ENCODE measurements around the gene RCOR1. TPM values are rescaled to one million over a fixed set of nuclear protein-coding genes. Genes with fewer than 3 reads are reported as not detected.

Gene RCOR1
- total and polyA plus RNA-seq, 10 donors: 3.7 to 30.6 (median 21.1) TPM

DNA sequence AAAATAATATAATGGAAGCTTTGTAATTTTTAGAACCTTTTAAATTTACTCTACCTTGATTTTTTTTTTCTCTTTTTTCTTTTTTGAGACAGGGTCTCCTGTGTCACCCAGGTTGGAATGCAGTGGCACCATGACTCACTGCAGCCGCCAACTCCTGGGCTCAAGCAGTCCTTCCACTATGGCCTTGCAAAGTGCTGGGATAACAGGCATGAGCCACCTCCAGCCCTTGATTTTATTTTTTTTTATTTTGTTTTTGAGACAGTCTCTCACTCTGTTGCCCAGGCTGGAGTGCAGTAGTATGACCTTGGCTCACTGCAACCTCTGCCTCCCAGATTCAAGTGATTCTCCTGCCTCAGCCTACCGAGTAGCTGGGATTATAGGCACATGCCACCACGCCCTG, 119.5 kb downstream of the RCOR1 start:
- no peaks in the 10 kb centered on the region for H3K4me1 ChIP-seq
- 85 to 94% (median 92%) methylated on average over 3 of the region's 3 CpGs for WGBS, 5 donors
- H3K27ac ChIP-seq: no peak overlapping the region
- intact Hi-C loops (cut with DNase I; ENCODE audit: low total_unique reads): no loop called here
- H3K9me3 ChIP-seq: no peaks in the 10 kb centered on the region
- H3K27me3 ChIP-seq (replicated peaks in 1 of 7): no peaks in the 10 kb centered on the region
- TF ChIP-seq, protein P1, sequence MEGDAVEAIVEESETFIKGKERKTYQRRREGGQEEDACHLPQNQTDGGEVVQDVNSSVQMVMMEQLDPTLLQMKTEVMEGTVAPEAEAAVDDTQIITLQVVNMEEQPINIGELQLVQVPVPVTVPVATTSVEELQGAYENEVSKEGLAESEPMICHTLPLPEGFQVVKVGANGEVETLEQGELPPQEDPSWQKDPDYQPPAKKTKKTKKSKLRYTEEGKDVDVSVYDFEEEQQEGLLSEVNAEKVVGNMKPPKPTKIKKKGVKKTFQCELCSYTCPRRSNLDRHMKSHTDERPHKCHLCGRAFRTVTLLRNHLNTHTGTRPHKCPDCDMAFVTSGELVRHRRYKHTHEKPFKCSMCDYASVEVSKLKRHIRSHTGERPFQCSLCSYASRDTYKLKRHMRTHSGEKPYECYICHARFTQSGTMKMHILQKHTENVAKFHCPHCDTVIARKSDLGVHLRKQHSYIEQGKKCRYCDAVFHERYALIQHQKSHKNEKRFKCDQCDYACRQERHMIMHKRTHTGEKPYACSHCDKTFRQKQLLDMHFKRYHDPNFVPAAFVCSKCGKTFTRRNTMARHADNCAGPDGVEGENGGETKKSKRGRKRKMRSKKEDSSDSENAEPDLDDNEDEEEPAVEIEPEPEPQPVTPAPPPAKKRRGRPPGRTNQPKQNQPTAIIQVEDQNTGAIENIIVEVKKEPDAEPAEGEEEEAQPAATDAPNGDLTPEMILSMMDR (IDR thresholded peaks at IDR 0.05 in 8 of 11, conservative IDR thresholded peaks at IDR 0.05 in 3 of 11): no peak
- no peak for TF ChIP-seq POLR2AphosphoS5 (IDR thresholded peaks at IDR 0.05)
- no peak for TF ChIP-seq POLR2A (IDR thresholded peaks at IDR 0.05)
- no peak overlapping the region for H3K4me3 ChIP-seq
- DNase-seq: no peak
- peaks cover 0 to 91% (median 18%) of the 10 kb centered on the region in 6 donors for H3K36me3 ChIP-seq

DNA sequence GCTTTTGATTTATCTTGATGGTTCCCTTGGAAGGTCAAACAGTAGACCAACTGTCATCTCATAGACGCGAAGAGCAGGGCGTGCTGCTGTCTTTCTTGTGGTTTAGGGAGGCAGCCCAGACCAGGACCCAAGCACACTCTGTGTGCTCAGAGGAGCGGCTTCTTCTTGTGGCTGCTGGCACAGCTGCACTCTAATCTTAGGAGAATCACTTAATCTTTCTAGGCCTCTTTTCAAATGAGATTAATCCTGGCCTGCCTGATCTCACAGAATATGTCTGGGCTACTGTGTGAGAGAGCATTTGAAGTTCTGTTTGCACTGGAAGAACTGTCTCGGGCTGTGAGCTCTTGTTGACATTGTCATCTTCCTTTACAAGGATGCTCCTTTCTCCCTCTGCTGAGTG, 124.8 kb downstream of the RCOR1 start:
- Histone ChIP-seq H3K4me3 (no peak overlapping the region), H3K27ac (no peak overlapping the region), H3K36me3 (peaks cover 0 to 92% (median 19%) of the 10 kb centered on the region in 6 donors), H3K4me1 (peaks cover 0 to 7% (median 0%) of the 10 kb centered on the region in 6 donors), H3K27me3 (replicated peaks in 1 of 7) (no peaks in the 10 kb centered on the region), H3K9me3 (no peaks in the 10 kb centered on the region)
- no peak for DNase-seq
- intact Hi-C loops (cut with DNase I; ENCODE audit: low total_unique reads): no loop called here
- TF ChIP-seq POLR2A (IDR thresholded peaks at IDR 0.05) (no peak), POLR2AphosphoS5 (IDR thresholded peaks at IDR 0.05) (no peak)
- TF ChIP-seq, protein P1 (IDR thresholded peaks at IDR 0.05 in 8 of 11, conservative IDR thresholded peaks at IDR 0.05 in 3 of 11): no peak
- 42 to 72% (median 65%) methylated on average over 5 of the region's 5 CpGs for WGBS, 5 donors

DNA sequence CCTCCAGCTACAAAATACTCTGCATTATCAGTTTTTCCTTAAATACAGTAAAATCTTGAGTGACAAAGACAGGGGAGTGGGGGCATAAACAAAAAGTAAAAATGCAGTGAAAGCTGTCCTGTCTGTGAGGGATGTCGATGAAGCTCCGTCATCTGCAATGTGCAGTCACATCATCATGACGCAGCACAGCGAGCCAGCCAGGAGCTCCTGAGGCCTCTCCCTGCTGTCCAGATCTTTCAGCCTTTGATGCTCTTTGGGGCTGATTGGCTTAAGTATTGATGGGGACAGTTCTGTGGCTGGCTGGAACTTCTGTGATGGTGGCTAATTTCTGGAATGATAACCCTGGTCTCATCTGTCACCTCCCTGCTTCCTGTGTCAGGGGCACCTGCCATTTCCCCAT, 130.2 kb downstream of the RCOR1 start:
- Histone ChIP-seq H3K4me1 (peaks cover 0 to 2% (median 0%) of the 10 kb centered on the region in 6 donors), H3K27me3 (replicated peaks in 1 of 7) (no peaks in the 10 kb centered on the region), H3K27ac (no peak overlapping the region), H3K9me3 (no peaks in the 10 kb centered on the region), H3K36me3 (peaks cover 0 to 100% (median 47%) of the 10 kb centered on the region in 6 donors), H3K4me3 (no peak overlapping the region)
- intact Hi-C loops (cut with DNase I; ENCODE audit: low total_unique reads): no loop called here
- DNase-seq: no peak
- TF ChIP-seq POLR2A (IDR thresholded peaks at IDR 0.05) (no peak), POLR2AphosphoS5 (IDR thresholded peaks at IDR 0.05) (no peak)
- TF ChIP-seq, protein P1 (IDR thresholded peaks at IDR 0.05 in 8 of 11, conservative IDR thresholded peaks at IDR 0.05 in 3 of 11): no peak
- WGBS, 5 donors: 95 to 100% (median 97%) methylated on average over 4 of the region's 4 CpGs

DNA sequence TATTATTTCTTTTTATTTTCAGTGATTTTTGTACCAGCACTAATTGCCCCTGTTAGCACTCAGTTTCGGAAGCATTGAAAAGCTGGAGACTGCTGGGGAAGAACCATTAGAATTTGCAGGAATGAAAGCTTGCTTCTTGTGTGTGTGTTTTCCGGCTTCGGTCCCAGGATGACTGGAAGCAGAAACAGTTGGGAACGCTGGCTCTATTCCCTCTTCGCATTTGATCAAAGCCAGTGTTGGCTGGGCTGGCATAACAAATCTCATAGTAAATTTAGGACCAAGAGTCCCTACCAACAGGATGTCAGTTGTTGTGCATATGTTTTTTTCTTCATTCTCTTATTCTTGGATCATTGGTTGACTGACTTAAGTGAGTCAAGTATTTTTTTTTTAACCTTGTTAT, 131.2 kb downstream of the RCOR1 start:
- H3K4me1 ChIP-seq: no peaks in the 10 kb centered on the region
- TF ChIP-seq POLR2A (IDR thresholded peaks at IDR 0.05): no peak
- no peak for TF ChIP-seq POLR2AphosphoS5 (IDR thresholded peaks at IDR 0.05)
- TF ChIP-seq, protein P1 (IDR thresholded peaks at IDR 0.05 in 8 of 11, conservative IDR thresholded peaks at IDR 0.05 in 3 of 11): no peak
- H3K27me3 ChIP-seq (replicated peaks in 1 of 7): no peaks in the 10 kb centered on the region
- intact Hi-C loops (cut with DNase I; ENCODE audit: low total_unique reads): no loop called here
- DNase-seq: no peak
- H3K27ac ChIP-seq: no peak overlapping the region
- H3K9me3 ChIP-seq: no peaks in the 10 kb centered on the region
- H3K36me3 ChIP-seq: peaks cover 0 to 100% (median 54%) of the 10 kb centered on the region in 6 donors
- H3K4me3 ChIP-seq: no peak overlapping the region
- WGBS, 5 donors: 94 to 98% (median 98%) methylated on average over 5 of the region's 5 CpGs
